ENCODE data around the gene TMEM190. TPM values are rescaled to one million over a fixed set of nuclear protein-coding genes. Genes with fewer than 3 reads are reported as not detected.

TMEM190 gene
- total RNA-seq, 2 experiments from 2014 or later = not detected

DNA sequence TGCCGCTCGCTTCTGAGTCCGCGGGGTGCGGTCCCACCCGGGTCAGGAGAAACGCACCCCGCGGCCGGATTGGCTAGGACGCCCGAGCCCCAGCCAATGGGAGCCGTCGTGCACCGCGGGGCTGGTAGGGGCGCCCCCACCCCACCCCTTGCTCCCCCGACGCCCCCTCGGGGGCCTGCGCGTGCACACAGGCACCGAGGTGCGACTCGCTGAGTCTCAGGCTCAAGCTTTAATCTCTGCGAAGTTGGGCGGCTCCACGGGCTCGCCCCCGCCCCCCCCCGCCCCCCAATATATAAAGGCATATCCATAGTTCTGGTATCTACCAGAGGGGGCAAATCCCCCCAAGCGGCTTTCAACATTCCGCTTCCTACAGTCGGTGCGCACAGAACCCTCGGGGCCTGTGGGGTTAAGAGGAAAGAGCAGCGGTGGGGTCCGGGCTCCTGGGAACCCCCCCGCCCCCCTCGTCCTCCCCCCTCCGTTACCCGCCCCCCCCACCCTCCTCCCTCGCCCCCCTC, 21.9 kb upstream of the TMEM190 start, which contains the start of gene COX6B2:
TSS of gene COX6B2 (minus strand) at position 22 of the 515 bp plus-strand sequence. CDS start 198 bp downstream, outside the sequence.
- peaks cover 54% of the 10 kb centered on the region for H3K27me3 Mint-ChIP-seq
- CTCF ChIA-PET = interaction anchor here (1.2 to 1.9 kb wide), 2 partner anchors 15 to 29 kb away, joined by 3 to 4 read pairs; partner anchors contain the start of genes KMT5C and TMEM238

DNA sequence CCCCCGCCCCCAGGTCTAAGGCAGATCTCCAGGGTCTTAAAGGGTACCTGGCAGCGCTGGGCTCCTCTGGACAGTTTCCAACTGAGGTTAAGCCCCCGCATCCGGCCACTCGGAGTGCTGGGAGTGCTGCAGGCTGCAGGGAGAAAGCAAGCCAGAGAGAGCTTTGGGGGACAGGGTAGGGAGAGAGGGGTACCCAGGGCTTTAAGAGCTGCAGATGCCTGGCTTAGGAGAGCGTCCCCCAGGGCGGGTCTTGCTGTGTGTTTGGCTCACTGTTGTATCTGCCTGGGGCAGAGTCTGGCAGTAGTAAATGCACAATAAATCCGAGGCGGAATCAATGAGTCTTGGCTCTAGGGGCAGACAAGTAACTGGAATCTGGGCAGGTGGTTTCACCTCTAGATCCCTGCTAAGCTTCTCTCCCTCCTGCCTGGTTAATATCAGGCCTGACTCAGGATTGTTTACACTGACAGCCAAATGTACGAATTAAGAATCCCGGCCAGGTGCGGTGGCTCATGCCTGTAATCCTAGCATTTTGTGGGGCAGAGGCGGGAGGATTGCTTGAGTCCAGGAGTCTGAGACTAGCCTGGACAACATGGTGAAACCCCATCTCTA, 21.3 kb upstream of the TMEM190 start:
- no peak overlapping the region for H3K27ac Mint-ChIP-seq
- H3K36me3 Mint-ChIP-seq = no peaks in the 10 kb centered on the region
- H3K9me3 Mint-ChIP-seq (ENCODE audit: low read depth) = no peaks in the 10 kb centered on the region
- DNase-seq (no peak), ATAC-seq (no peak)
- peaks cover 31% of the 10 kb centered on the region for H3K4me1 Mint-ChIP-seq
- no peak overlapping the region for H3K4me3 Mint-ChIP-seq
- peaks cover 54% of the 10 kb centered on the region for H3K27me3 Mint-ChIP-seq
- CTCF ChIA-PET = interaction anchor here (1.0 to 1.9 kb wide), 3 partner anchors 14 to 28 kb away, joined by 3 to 4 read pairs (median 3); partner anchors contain the start of genes KMT5C and TMEM238

More for the DNA sequence above, 21.9 kb upstream of the TMEM190 start, which contains the start of gene COX6B2:
- DNase-seq (no peak), ATAC-seq (no peak)
- H3K9me3 Mint-ChIP-seq (ENCODE audit: low read depth) = no peaks in the 10 kb centered on the region
- peak within 1 kb of the TSS; percentile 60 for H3K4me3 Mint-ChIP-seq
- H3K36me3 Mint-ChIP-seq = no peaks in the 10 kb centered on the region
- peak within 1 kb of the TSS; percentile 21 for H3K27ac Mint-ChIP-seq
- peaks cover 31% of the 10 kb centered on the region for H3K4me1 Mint-ChIP-seq

GRCh38 chr19:55358493-55358892, 18.1 kb upstream of the TMEM190 start:
- no peaks in the 10 kb centered on the region for H3K9me3 Mint-ChIP-seq (ENCODE audit: low read depth)
- peaks cover 29% of the 10 kb centered on the region for H3K27me3 Mint-ChIP-seq
- peaks cover 4% of the 10 kb centered on the region for H3K4me1 Mint-ChIP-seq

GRCh38 chr19:55358943-55359908, 17.4 kb upstream of the TMEM190 start:
- no peaks in the 10 kb centered on the region for H3K9me3 Mint-ChIP-seq (ENCODE audit: low read depth)
- no peaks in the 10 kb centered on the region for H3K36me3 Mint-ChIP-seq
- DNase-seq = no peak
- CTCF ChIA-PET = interaction anchor here (1.3 kb wide), 1 partner anchor 58 kb away, joined by 3 read pairs; no protein-coding TSS in a partner anchor
- no peak overlapping the region for H3K27ac Mint-ChIP-seq
- H3K27me3 Mint-ChIP-seq = peaks cover 25% of the 10 kb centered on the region
- H3K4me1 Mint-ChIP-seq = peaks cover under 1% of the 10 kb centered on the region
- H3K4me3 Mint-ChIP-seq = no peak overlapping the region
- no peak for ATAC-seq

More at GRCh38 chr19:55358493-55358892, 18.1 kb upstream of the TMEM190 start:
- CTCF ChIA-PET = interaction anchor here (1.3 kb wide), 1 partner anchor 57 kb away, joined by 3 read pairs; no protein-coding TSS in a partner anchor
- Mint-ChIP-seq H3K27ac (no peak overlapping the region), H3K36me3 (no peaks in the 10 kb centered on the region), H3K4me3 (no peak overlapping the region)
- DNase-seq (no peak), ATAC-seq (no peak)

GRCh38 chr19:55360902-55361301, 15.7 kb upstream of the TMEM190 start:
- no peak overlapping the region for H3K27ac Mint-ChIP-seq
- DNase-seq (no peak), ATAC-seq (no peak)
- no peak overlapping the region for H3K4me3 Mint-ChIP-seq
- CTCF ChIA-PET = no interaction called here
- H3K27me3 Mint-ChIP-seq = peaks cover 16% of the 10 kb centered on the region
- H3K9me3 Mint-ChIP-seq (ENCODE audit: low read depth) = no peaks in the 10 kb centered on the region
- H3K36me3 Mint-ChIP-seq = no peaks in the 10 kb centered on the region
- H3K4me1 Mint-ChIP-seq = no peaks in the 10 kb centered on the region

DNA sequence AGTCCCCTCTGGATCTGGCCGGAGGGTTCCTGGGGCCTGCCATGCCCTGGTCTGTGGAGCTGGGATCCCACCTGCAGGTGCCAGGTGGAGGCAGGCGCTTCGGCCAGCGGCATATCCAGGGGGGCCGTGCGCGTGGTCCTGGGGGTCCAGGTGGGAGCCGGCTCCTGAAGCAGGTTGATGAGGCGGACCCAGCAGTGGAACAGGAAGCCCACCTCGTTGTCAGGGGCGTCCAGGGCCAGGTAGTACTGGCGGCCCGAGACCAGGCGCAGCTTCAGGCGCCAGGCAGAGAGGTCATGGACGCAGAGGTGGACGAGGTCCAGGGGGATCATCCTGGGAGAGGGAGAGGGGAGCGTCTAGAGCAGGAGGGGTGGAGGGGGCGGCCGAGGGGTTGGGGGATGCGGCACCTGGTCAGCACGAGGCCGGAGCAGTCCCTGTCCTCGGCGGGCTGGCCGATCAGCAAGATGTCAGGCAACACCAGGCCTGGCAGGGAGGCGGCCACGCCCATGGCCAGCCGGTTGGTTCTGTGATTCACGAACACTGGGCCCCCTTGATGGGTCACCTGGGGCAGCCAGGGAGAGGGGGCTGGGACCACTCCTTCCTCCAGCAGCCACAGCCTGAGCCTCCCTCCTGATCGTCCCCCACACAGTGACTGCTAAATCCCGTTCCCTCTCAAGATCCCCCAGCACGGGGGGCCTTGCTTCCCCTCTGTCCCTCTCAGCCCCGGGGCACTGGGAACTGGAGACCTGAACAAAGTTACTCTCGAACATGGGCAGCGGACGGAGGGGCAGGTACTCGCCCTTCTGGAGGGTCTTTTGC, 14.2 kb upstream of the TMEM190 start:
- CTCF ChIA-PET = interaction anchor here (0.6 to 1.4 kb wide), 3 partner anchors 13 to 61 kb away, joined by 3 to 4 read pairs (median 3); no protein-coding TSS in a partner anchor
- H3K27ac Mint-ChIP-seq = no peak overlapping the region
- H3K27me3 Mint-ChIP-seq = peaks cover 5% of the 10 kb centered on the region
- no peaks in the 10 kb centered on the region for H3K4me1 Mint-ChIP-seq
- DNase-seq (no peak), ATAC-seq (no peak)
- H3K4me3 Mint-ChIP-seq = no peak overlapping the region
- H3K9me3 Mint-ChIP-seq (ENCODE audit: low read depth) = no peaks in the 10 kb centered on the region
- H3K36me3 Mint-ChIP-seq = no peaks in the 10 kb centered on the region

DNA sequence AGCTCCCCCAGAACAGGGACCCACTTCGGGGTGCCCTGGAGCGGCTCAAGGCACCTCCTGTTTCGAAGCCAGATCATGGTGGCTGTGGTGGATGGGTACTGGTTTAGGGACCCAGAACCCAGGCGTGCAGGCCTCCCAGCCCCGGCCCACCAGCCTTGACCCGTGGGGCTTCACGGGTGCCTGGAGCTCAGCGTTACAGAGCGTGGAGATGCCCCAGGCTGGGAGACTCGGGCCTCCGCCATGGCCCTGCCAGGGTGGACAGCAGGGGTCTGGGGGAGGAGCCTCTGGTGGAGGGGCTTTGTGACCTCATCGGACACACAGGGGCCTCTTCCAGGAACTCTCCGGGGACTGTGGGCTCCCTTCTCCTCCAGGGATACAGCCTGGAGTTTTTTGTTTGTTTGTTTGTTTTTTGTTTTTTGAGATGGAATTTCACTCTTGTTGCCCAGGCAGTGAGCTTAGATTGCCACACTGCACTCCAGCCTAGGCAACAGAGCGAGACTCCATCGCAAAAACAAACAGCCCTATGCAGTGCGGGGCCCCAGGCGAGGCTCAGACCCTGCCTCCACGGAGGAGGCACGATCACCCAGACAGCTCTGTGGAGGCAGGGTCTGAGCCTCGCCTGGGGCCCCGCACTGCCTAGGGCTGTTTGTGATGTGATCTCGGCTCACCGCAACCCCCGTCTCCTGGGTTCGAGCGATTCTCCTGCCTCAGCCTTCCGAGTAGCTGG, 13.5 kb upstream of the TMEM190 start, which contains the start of gene GARIN5B:
TSS of gene GARIN5B (minus strand) at position 271 of the 727 bp plus-strand sequence. CDS start at position 77, 194 bp downstream.
- no peaks in the 10 kb centered on the region for H3K4me1 Mint-ChIP-seq
- CTCF ChIA-PET = interaction anchor here (0.6 to 1.4 kb wide), 3 partner anchors 14 to 62 kb away, joined by 3 to 4 read pairs (median 3); no protein-coding TSS in a partner anchor
- H3K4me3 Mint-ChIP-seq = no peak within 1 kb of the TSS
- no peak for ATAC-seq
- no peak within 1 kb of the TSS for H3K27ac Mint-ChIP-seq
- H3K27me3 Mint-ChIP-seq = peaks cover 9% of the 10 kb centered on the region
- H3K36me3 Mint-ChIP-seq = no peaks in the 10 kb centered on the region
- no peak for DNase-seq
- H3K9me3 Mint-ChIP-seq (ENCODE audit: low read depth) = no peaks in the 10 kb centered on the region

DNA sequence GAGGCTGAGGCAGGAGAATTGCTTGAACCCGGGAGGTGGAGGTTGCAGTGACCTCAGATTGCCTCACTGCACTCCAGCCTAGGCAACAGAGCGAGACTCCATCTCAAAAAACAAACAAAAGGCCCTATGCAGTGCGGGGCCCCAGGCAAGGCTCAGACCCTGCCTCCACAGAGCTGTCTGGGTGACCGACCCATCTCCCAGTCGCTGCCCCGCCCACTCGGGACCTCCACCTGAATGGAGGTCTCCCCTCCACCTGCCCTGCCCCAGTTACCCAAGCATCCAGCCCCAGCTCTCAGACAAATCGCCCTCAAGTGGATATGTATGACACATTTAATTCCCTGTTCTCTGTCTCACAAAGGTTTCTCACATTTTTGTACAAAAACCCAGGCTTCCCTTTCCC, 11.4 kb upstream of the TMEM190 start:
- CTCF ChIA-PET = no interaction called here
- no peak for DNase-seq
- Mint-ChIP-seq H3K4me3 (no peak overlapping the region), H3K4me1 (peaks cover 2% of the 10 kb centered on the region), H3K27ac (no peak overlapping the region), H3K9me3 (ENCODE audit: low read depth) (no peaks in the 10 kb centered on the region), H3K27me3 (peaks cover 21% of the 10 kb centered on the region), H3K36me3 (no peaks in the 10 kb centered on the region)
- ATAC-seq = no peak

- Mint-ChIP-seq H3K36me3 (no peaks in the 10 kb centered on the region), H3K4me3 (no peak overlapping the region), H3K27ac (no peak overlapping the region), H3K27me3 (peaks cover 27% of the 10 kb centered on the region), H3K4me1 (peaks cover 2% of the 10 kb centered on the region), H3K9me3 (ENCODE audit: low read depth) (no peaks in the 10 kb centered on the region)
- DNase-seq = no peak
- CTCF ChIA-PET = interaction anchor here (1.3 kb wide), 1 partner anchor 64 kb away, joined by 4 read pairs; no protein-coding TSS in a partner anchor
- no peak for ATAC-seq
These were observed 10.7 kb upstream of the TMEM190 start for GRCh38 chr19:55365964-55366363.

DNA sequence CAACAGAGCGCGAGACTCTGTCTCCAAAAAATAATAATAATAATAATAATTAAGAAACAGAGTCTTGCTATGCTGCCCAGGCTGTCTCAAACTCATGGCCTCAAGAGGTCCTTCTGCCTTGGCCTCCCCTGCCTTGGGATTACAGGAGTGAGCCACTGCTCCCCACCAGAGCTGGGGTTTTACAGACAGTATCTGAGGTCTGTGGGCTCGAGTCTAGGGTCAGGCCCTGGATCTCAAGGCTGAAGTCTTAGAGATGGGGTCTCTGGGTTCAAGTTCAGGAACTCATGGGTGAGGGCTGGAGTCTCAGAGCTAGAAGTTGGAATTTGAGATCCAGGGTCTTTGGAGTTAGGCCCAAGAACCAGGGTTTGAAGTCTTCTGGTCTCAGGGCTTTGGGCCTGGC, 9.8 kb upstream of the TMEM190 start:
- H3K36me3 Mint-ChIP-seq = no peaks in the 10 kb centered on the region
- no peak overlapping the region for H3K4me3 Mint-ChIP-seq
- DNase-seq (no peak), ATAC-seq (no peak)
- CTCF ChIA-PET = interaction anchor here (1.3 kb wide), 1 partner anchor 65 kb away, joined by 4 read pairs; no protein-coding TSS in a partner anchor
- peaks cover 2% of the 10 kb centered on the region for H3K4me1 Mint-ChIP-seq
- no peak overlapping the region for H3K27ac Mint-ChIP-seq
- no peaks in the 10 kb centered on the region for H3K9me3 Mint-ChIP-seq (ENCODE audit: low read depth)
- peaks cover 35% of the 10 kb centered on the region for H3K27me3 Mint-ChIP-seq

GRCh38 chr19:55368106-55368505, 8.5 kb upstream of the TMEM190 start:
- H3K27ac Mint-ChIP-seq = no peak overlapping the region
- H3K4me1 Mint-ChIP-seq = peaks cover 2% of the 10 kb centered on the region
- no peaks in the 10 kb centered on the region for H3K36me3 Mint-ChIP-seq
- H3K4me3 Mint-ChIP-seq = no peak overlapping the region
- no peak for ATAC-seq
- no peaks in the 10 kb centered on the region for H3K9me3 Mint-ChIP-seq (ENCODE audit: low read depth)
- no peak for DNase-seq
- CTCF ChIA-PET = interaction anchor here (1.4 to 1.5 kb wide), 2 partner anchors 16 to 67 kb away, joined by 3 to 5 read pairs; partner anchors contain the start of gene TMEM238
- H3K27me3 Mint-ChIP-seq = peaks cover 43% of the 10 kb centered on the region

Measured in activated CD8-positive, alpha-beta memory T cell treated with anti-CD3 and anti-CD28 coated beads, Interleukin-2, amount 10 ng/mL, durations not matched to agents 7 days and 5 days (primary cell).